ENCODE results near the gene SAMD11. TPM values are rescaled to one million over a fixed set of nuclear protein-coding genes. Genes with fewer than 3 reads are reported as not detected.
"Not testable (repeated sequence)": the region's sequence is repeated elsewhere in the genome, so short reads cannot be mapped to it uniquely, and the experiment has no call there.

SAMD11 gene, protein sequence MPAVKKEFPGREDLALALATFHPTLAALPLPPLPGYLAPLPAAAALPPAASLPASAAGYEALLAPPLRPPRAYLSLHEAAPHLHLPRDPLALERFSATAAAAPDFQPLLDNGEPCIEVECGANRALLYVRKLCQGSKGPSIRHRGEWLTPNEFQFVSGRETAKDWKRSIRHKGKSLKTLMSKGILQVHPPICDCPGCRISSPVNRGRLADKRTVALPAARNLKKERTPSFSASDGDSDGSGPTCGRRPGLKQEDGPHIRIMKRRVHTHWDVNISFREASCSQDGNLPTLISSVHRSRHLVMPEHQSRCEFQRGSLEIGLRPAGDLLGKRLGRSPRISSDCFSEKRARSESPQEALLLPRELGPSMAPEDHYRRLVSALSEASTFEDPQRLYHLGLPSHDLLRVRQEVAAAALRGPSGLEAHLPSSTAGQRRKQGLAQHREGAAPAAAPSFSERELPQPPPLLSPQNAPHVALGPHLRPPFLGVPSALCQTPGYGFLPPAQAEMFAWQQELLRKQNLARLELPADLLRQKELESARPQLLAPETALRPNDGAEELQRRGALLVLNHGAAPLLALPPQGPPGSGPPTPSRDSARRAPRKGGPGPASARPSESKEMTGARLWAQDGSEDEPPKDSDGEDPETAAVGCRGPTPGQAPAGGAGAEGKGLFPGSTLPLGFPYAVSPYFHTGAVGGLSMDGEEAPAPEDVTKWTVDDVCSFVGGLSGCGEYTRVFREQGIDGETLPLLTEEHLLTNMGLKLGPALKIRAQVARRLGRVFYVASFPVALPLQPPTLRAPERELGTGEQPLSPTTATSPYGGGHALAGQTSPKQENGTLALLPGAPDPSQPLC
- under 1 TPM; 0.12 to 0.17 TPM for total RNA-seq

DNA sequence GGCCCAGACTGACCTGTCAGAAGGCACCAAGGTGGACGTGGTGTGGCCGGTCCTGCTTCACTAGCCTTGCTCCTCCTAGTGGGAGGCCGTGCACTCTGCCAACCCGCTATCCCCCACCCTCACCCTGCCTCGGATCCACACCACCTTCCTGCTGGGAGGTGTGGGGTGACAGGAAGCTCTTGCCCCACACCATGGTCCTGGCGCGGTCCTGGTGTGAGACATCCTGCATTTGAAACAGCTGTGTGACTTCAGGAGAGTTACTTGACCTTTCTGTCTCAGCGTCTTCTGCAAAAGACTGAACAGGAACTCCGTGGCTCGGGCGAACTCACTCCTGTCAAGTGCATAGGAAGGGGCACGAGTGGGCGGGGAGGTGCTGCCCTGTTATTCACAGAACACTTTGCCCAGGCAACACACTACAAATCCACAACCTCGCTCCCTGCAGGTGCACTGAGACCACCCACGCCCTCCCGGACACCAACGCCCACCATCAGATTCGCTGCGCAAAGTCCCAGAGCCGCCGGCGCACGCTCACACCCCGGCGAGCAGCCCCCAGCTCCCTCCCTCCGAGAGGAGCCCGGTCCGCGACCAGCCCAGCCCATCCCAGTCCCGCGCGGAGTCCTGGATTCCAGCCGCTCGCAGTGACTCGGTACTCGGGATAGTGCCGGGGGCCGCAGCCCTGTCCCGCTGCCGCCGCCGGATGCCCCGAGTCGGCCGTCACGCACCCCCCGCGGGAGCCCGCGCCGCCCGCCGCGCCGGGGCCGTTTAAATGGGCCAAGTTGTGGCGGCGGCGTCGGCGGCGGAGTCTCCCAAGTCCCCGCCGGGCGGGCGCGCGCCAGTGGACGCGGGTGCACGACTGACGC is at the start of gene SAMD11:
Gene SAMD11 (plus strand): TSS at position 793 of the 860 bp plus-strand sequence. CDS start 509 bp downstream, outside the sequence.
- peaks cover 48% of the 10 kb centered on the region for H3K27me3 Mint-ChIP-seq (ENCODE audit: low read depth)
- H3K27ac Mint-ChIP-seq: no peak within 1 kb of the TSS

DNA sequence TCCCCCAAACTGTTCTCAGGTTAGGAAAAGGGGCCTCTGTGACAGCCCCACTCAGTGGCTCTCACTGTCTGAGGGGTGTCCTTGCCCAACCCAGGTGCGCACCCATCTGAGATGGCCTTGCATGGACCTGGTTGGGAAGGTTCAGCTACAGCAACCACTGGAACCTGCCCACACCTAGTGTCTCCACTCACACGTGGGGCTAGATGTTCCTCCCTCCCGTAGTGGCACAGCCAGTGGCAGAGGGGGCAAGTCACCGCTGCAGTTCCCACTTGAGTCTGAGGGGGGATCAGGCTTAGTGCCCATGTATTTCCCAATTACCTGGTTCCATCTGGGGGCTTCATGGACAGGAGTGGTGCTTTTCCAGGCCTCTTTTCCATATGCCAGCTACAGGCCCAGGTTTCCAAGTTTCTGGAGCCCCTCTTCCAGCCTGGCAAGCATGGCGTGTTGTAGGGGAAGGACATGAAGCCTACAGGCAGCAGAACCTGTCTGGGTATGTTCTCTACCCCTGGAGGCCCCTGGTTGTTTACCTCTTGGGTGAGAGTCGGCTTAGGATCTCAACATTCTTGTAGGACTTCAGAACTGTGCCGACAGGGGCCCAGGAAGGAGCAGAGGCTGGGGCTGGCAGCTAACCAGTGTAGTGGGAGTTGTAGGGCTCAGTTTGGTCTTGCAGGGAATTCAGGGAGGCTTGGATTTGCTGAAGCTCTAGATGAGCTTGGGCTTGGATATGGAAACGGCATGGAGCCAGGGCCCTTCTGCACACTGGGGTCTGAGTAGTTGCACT is 47.1 kb upstream of the SAMD11 start:
- not testable (repeated sequence) for H3K27me3 Mint-ChIP-seq (ENCODE audit: low read depth); H3K9me3 Mint-ChIP-seq; H3K4me1 Mint-ChIP-seq (ENCODE audit: low read depth); H3K4me3 Mint-ChIP-seq; H3K36me3 Mint-ChIP-seq (ENCODE audit: insufficient read depth in 2 of 2)
- peak in 1 of 2 donors; percentile 20 for ATAC-seq (replicated peaks in 1 of 2)
- peak in 1 of 2 donors; percentile 9 for DNase-seq
- H3K27ac Mint-ChIP-seq: peak overlapping the region; percentile 3

More for the DNA sequence above, at the start of gene SAMD11:
- Mint-ChIP-seq H3K36me3 (ENCODE audit: insufficient read depth in 2 of 2) (no peaks in the 10 kb centered on the region), H3K4me1 (ENCODE audit: low read depth) (peaks cover 20% of the 10 kb centered on the region), H3K9me3 (no peaks in the 10 kb centered on the region), H3K4me3 (peak within 1 kb of the TSS; percentile 72 to 76)
- DNase-seq: peak; percentile 74 to 78
- peak; percentile 41 to 55 for ATAC-seq (replicated peaks in 1 of 2)

DNA sequence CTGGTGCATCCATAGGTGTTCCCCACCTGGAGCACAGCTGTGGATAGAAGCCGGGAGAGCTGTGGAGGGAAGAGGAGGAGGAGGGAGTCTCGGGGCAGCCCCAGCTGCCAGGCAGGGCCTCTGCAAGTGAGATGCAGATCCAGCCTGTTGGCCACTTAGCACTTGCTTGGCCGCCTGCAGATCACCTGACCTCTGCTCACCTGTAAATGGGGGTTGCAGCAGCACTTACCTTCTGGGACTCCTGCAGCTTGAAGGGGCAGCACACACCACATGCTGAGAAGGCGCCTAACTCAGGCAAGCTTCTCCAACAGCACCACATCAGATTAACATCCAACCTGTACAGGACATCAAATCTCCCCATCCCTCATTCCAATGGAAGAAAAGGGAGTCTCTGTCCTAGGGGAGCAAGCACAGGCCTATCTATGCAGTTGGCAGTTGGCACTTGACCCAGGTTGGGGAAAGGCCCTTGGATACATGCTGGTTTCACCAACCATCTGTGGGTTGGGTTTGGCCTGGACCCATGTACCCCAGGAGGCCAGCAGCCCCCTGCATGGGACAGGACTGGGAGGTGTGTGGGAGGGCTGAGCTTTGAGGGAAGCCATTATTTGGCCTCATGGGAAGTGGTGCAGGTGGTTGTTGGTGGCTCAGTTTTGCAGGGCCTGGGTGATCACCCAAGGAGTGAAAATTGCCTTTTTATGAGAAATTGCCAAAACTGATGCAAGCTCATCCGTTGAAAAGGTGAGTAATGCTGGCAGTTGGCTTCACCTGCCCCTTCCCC is 46.3 kb upstream of the SAMD11 start:
- H3K9me3 Mint-ChIP-seq; H3K4me1 Mint-ChIP-seq (ENCODE audit: low read depth); H3K27me3 Mint-ChIP-seq (ENCODE audit: low read depth); H3K36me3 Mint-ChIP-seq (ENCODE audit: insufficient read depth in 2 of 2); DNase-seq; H3K4me3 Mint-ChIP-seq; ATAC-seq (replicated peaks in 1 of 2); H3K27ac Mint-ChIP-seq: not testable (repeated sequence)

DNA sequence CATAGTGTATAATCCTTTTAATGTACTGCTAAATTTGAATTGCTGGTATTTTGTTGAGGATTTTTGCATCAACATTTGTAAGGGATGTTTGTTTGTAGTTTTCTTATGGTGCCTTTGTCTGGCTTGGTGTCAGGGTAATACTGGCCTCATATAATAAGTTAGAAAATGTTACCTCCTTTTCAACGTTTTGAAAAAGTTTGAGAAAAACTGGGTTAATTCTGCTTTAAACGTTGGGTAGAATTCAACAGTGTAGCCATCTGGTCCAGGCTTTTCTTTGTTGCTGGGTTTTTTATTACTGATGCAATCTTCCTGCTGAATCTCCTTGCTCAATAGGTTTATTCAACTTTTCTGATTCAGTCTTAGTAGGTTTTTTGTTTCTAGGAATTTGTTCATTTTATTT is 43.2 kb upstream of the SAMD11 start:
- H3K27ac Mint-ChIP-seq; H3K36me3 Mint-ChIP-seq (ENCODE audit: insufficient read depth in 2 of 2); H3K9me3 Mint-ChIP-seq; DNase-seq; H3K4me1 Mint-ChIP-seq (ENCODE audit: low read depth); ATAC-seq (replicated peaks in 1 of 2); H3K4me3 Mint-ChIP-seq: not testable (repeated sequence)
- H3K27me3 Mint-ChIP-seq (ENCODE audit: low read depth): peaks cover 29% of the 10 kb centered on the region

DNA sequence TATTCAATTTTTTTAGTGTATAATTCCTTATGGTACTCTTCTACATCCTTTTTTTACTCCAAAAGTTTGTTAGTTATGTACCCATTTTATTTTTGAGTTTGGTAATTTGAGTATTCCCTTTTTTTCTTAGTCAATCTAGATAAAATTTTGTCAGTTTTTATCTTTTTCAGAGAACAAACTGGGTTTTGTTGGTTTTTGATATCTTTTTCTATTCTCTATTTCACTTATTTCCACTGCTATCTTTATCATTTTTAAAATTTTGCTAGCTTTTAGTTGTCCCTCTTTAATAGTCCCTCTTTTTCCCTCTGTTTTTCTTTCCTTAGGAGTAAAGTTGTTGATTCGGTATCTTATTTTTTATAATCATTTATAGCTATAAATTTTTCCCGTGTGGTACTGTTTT is 42.8 kb upstream of the SAMD11 start:
- not testable (repeated sequence) for H3K27ac Mint-ChIP-seq; H3K4me1 Mint-ChIP-seq (ENCODE audit: low read depth); H3K4me3 Mint-ChIP-seq; H3K9me3 Mint-ChIP-seq; DNase-seq; H3K36me3 Mint-ChIP-seq (ENCODE audit: insufficient read depth in 2 of 2); ATAC-seq (replicated peaks in 1 of 2)
- peaks cover 33% of the 10 kb centered on the region for H3K27me3 Mint-ChIP-seq (ENCODE audit: low read depth)

DNA sequence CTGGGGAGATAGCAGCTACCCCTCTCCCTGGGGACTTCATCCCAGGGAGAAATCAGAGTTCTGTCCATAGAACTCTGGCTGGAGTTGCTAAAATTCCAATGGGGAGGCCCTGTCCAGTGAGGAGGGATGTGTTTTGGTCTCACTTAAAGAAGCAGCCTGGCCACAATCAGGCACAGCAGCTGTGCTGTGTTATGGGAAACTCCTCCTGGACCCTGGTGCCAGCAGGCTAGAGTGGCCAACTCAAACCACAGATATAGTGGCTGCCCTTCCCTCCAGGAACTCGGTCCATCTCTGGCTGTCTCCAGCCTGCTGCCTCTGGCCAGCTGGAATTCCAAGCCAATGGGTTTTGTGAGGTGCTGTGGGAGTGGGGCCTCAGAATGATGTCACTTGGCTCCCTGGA is 37.4 kb upstream of the SAMD11 start:
- Mint-ChIP-seq H3K36me3 (ENCODE audit: insufficient read depth in 2 of 2) (no peaks in the 10 kb centered on the region), H3K4me1 (ENCODE audit: low read depth) (peaks cover 19% of the 10 kb centered on the region), H3K9me3 (no peaks in the 10 kb centered on the region), H3K4me3 (no peak overlapping the region), H3K27ac (no peak overlapping the region), H3K27me3 (ENCODE audit: low read depth) (peaks cover 55% of the 10 kb centered on the region)
- DNase-seq: no peak
- no peak for ATAC-seq (replicated peaks in 1 of 2)

DNA sequence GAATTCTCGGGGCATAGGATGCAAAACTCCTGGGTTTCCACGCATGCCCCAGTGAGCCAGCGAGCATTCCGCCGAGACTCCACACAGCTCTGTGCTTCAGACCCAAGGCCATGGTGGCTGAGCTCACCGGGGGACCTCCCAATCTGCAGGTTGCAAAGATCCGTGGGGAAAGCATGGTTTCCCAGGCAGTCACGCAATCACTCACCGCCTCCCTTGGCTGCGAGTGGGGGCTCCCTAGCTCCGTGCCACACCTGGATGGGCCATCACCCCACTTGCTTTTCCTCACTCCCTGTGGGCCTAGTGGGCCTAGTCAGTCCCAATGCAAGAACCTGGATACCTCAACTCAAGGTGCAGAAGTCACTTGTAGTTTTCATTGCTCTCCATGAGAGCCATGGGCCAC is 37.0 kb upstream of the SAMD11 start:
- no peak overlapping the region for H3K27ac Mint-ChIP-seq
- ATAC-seq (replicated peaks in 1 of 2) (no peak), DNase-seq (no peak)
- H3K9me3 Mint-ChIP-seq: no peaks in the 10 kb centered on the region
- no peaks in the 10 kb centered on the region for H3K36me3 Mint-ChIP-seq (ENCODE audit: insufficient read depth in 2 of 2)
- no peak overlapping the region for H3K4me3 Mint-ChIP-seq
- peaks cover 55% of the 10 kb centered on the region for H3K27me3 Mint-ChIP-seq (ENCODE audit: low read depth)
- peaks cover 19% of the 10 kb centered on the region for H3K4me1 Mint-ChIP-seq (ENCODE audit: low read depth)

DNA sequence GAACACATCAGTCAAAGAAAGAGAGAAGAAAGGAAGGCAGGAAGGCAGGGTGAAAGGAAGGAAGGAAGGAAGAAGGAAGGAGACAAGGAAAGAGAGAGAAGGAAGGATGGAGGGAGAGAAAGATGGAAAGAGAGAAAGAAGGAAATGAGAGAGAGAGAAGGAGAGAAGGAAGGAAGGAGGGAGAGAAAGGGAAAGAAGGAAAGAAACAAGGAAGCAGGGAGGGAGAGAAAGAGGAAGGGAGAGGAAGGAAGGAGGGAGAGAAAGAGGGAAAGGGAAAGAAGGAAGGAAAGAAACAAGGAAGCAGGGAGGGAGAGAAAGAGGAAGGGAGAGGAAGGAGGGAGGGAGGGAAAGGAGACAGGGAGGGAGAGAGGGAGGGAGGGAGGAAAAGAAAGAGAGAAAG is 35.4 kb upstream of the SAMD11 start:
- no peak for ATAC-seq (replicated peaks in 1 of 2)
- Mint-ChIP-seq H3K27me3 (ENCODE audit: low read depth) (peaks cover 53% of the 10 kb centered on the region), H3K27ac (no peak overlapping the region)

DNA sequence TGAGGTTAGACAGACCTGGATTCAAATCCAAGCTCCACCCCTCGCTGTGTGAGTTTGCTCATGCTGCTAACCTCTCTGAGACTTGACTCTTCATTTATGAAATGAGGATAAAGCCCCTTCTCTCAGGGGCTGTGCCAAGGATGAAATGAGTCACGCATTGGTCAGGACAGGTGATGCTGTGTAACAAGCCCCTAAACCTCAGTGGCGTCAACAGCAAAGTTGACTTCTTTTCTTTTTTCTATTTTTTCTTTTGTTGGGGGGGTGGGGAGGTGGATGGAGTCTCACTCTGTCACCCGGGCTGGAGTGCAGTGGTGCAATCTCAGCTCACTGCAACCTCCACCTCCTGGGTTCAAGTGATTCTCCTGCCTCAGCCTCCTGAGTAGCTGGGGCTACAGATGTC is 33.9 kb upstream of the SAMD11 start:
- Mint-ChIP-seq H3K4me1 (ENCODE audit: low read depth) (peaks cover 19% of the 10 kb centered on the region), H3K4me3 (peak overlapping the region; percentile 25 to 51)

More for the DNA sequence above, 35.4 kb upstream of the SAMD11 start:
- no peaks in the 10 kb centered on the region for H3K9me3 Mint-ChIP-seq
- no peaks in the 10 kb centered on the region for H3K36me3 Mint-ChIP-seq (ENCODE audit: insufficient read depth in 2 of 2)
- no peak overlapping the region for H3K4me3 Mint-ChIP-seq
- no peak for DNase-seq
- peaks cover 19% of the 10 kb centered on the region for H3K4me1 Mint-ChIP-seq (ENCODE audit: low read depth)

DNA sequence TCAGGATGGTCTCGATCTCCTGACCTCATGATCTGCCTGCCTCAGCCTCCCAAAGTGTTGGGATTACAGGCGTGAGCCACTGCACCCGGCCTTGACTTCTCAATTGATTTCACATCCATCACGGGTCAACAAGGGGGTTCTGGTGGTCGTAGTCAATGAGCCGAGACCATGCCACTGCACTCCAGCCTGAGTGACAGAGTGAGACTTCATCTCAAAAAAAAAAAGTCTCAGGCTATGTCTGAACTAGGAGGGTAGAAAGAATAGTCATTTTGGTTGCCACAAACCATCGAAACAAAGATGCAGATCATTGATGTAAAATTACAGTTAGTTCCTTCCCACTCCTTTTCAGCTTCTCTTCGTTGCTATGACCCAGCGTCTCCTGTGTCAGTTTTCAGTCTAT is 33.5 kb upstream of the SAMD11 start:
- H3K36me3 Mint-ChIP-seq (ENCODE audit: insufficient read depth in 2 of 2); H3K27ac Mint-ChIP-seq; DNase-seq; H3K9me3 Mint-ChIP-seq: not testable (repeated sequence)
- Mint-ChIP-seq H3K4me3 (peak overlapping the region; percentile 51 to 62), H3K4me1 (ENCODE audit: low read depth) (peaks cover 19% of the 10 kb centered on the region), H3K27me3 (ENCODE audit: low read depth) (peaks cover 39% of the 10 kb centered on the region)
- peak; percentile 83 to 84 for ATAC-seq (replicated peaks in 1 of 2)

More for the DNA sequence above, 33.9 kb upstream of the SAMD11 start:
- not testable (repeated sequence) for H3K9me3 Mint-ChIP-seq; H3K36me3 Mint-ChIP-seq (ENCODE audit: insufficient read depth in 2 of 2); H3K27ac Mint-ChIP-seq
- peak in 1 of 2 donors; percentile 32 for DNase-seq
- ATAC-seq (replicated peaks in 1 of 2): peak; percentile 53 to 54
- H3K27me3 Mint-ChIP-seq (ENCODE audit: low read depth): peaks cover 41% of the 10 kb centered on the region

DNA sequence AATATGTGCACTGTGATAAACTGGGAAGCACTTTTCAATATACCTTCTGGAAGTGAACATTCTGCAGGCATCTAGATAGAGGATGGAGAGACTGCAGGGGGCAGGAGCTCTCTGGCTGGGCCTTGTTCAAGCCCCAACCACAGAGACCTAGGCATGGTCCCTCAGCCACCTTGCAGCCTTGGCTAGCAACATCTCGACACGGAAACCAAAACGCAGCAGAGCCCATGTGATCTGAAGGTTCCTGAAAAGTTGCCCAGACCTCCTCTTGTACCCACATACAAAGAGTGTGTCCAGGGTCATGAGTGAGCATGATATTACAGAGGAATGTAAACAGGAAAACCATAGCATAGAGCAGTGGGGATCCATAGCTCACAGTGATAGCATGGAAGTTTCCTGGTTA is 33.1 kb upstream of the SAMD11 start:
- H3K36me3 Mint-ChIP-seq (ENCODE audit: insufficient read depth in 2 of 2): no peaks in the 10 kb centered on the region
- H3K4me3 Mint-ChIP-seq: peak overlapping the region; percentile 46 to 62
- H3K9me3 Mint-ChIP-seq: no peaks in the 10 kb centered on the region
- H3K27me3 Mint-ChIP-seq (ENCODE audit: low read depth): peaks cover 39% of the 10 kb centered on the region
- peaks cover 19% of the 10 kb centered on the region for H3K4me1 Mint-ChIP-seq (ENCODE audit: low read depth)
- DNase-seq: no peak
- ATAC-seq (replicated peaks in 1 of 2): peak; percentile 72 to 77
- no peak overlapping the region for H3K27ac Mint-ChIP-seq

Data from activated T-cell treated with anti-CD3 and anti-CD28 coated beads, Interleukin-2, amount 50 U/mL, for 72 hours (primary cell).